ENCODE measurements around the gene SPOCK1.
"Not testable (repeated sequence)": the region's sequence is repeated elsewhere in the genome, so short reads cannot be mapped to it uniquely, and the experiment has no call there.

The SPOCK1 gene

DNA sequence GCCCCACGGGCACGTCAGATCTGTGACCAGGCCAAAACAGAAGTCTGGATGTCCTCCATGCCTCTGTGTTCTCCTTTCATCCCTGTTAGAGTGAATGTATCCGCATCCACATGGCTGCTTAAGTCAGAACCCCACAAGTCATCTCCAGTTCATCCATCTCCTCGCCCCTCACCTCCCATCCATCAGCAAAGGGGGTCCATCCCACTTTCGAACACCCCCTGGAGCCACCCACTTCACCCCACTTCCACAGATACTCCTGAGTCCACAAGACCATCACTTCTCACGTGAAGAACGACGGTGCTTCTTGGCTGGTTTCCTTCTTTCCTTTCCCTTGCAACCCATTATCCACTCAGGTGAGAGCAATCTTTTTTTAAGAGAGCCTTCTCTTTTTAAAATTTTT lies 3.5 kb upstream of the SPOCK1 start:
- TF ChIP-seq, protein P1, sequence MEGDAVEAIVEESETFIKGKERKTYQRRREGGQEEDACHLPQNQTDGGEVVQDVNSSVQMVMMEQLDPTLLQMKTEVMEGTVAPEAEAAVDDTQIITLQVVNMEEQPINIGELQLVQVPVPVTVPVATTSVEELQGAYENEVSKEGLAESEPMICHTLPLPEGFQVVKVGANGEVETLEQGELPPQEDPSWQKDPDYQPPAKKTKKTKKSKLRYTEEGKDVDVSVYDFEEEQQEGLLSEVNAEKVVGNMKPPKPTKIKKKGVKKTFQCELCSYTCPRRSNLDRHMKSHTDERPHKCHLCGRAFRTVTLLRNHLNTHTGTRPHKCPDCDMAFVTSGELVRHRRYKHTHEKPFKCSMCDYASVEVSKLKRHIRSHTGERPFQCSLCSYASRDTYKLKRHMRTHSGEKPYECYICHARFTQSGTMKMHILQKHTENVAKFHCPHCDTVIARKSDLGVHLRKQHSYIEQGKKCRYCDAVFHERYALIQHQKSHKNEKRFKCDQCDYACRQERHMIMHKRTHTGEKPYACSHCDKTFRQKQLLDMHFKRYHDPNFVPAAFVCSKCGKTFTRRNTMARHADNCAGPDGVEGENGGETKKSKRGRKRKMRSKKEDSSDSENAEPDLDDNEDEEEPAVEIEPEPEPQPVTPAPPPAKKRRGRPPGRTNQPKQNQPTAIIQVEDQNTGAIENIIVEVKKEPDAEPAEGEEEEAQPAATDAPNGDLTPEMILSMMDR (IDR thresholded peaks at IDR 0.05; ENCODE audit: extremely low read depth, insufficient read depth, missing control alignments), result no peak
- no peak for DNase-seq (ENCODE audit: low spot score)
- in situ Hi-C loops (cut with MboI; ENCODE audit: low pct_unique_long_range_greater_than_20kb, low sequenced_read_pairs, unreplicated experiment), result no loop called here

- TF ChIP-seq, protein P1 (IDR thresholded peaks at IDR 0.05; ENCODE audit: extremely low read depth, insufficient read depth, missing control alignments), result no peak
- in situ Hi-C loops (cut with MboI; ENCODE audit: low pct_unique_long_range_greater_than_20kb, low sequenced_read_pairs, unreplicated experiment), result no loop called here
- DNase-seq (ENCODE audit: low spot score), result no peak
These were observed 2.8 kb upstream of the SPOCK1 start for GRCh38 chr5:137501846-137502406.

- in situ Hi-C loops (cut with MboI; ENCODE audit: low pct_unique_long_range_greater_than_20kb, low sequenced_read_pairs, unreplicated experiment), result no loop called here
- no peak for DNase-seq (ENCODE audit: low spot score)
- TF ChIP-seq, protein P1 (IDR thresholded peaks at IDR 0.05; ENCODE audit: extremely low read depth, insufficient read depth, missing control alignments), result no peak
These were observed 2.1 kb upstream of the SPOCK1 start for GRCh38 chr5:137501226-137501625.

GRCh38 chr5:137500615-137501225 lies 1.6 kb upstream of the SPOCK1 start:
- in situ Hi-C loops (cut with MboI; ENCODE audit: low pct_unique_long_range_greater_than_20kb, low sequenced_read_pairs, unreplicated experiment), result no loop called here
- TF ChIP-seq, protein P1 (IDR thresholded peaks at IDR 0.05; ENCODE audit: extremely low read depth, insufficient read depth, missing control alignments), result no peak
- DNase-seq (ENCODE audit: low spot score), result no peak

GRCh38 chr5:137499506-137499847 lies 351 bp upstream of the SPOCK1 start:
- in situ Hi-C loops (cut with MboI; ENCODE audit: low pct_unique_long_range_greater_than_20kb, low sequenced_read_pairs, unreplicated experiment), result loop anchor here (25.0 kb wide), 1 partner anchor 162 kb away; no protein-coding TSS in a partner anchor
- DNase-seq (ENCODE audit: low spot score), result not testable (repeated sequence)

- TF ChIP-seq, protein P1 (IDR thresholded peaks at IDR 0.05; ENCODE audit: extremely low read depth, insufficient read depth, missing control alignments), result no peak
- DNase-seq (ENCODE audit: low spot score), result peak; percentile 32
- in situ Hi-C loops (cut with MboI; ENCODE audit: low pct_unique_long_range_greater_than_20kb, low sequenced_read_pairs, unreplicated experiment), result loop anchor here (25.0 kb wide), 1 partner anchor 161 kb away; no protein-coding TSS in a partner anchor
These were observed 808 bp downstream of the SPOCK1 start for GRCh38 chr5:137498301-137498735.
